Endothelial cell (in vitro differentiated cells): ENCODE data around the gene CAT. TPM values are rescaled to one million over a fixed set of nuclear protein-coding genes. Genes with fewer than 3 reads are reported as not detected.

Experiments used
- DNase-seq: peaks from one replicate; pipeline ENCODE4 v3.0.0; 2021; ENCODE audit warnings: low spot score
- H3K27ac Mint-ChIP-seq: one replicate; pipeline ENCODE4 v1.8.0; 2021; ENCODE audit warnings: mixed read lengths, inconsistent platforms; ENCODE audit not compliant: unreplicated experiment
- H3K27me3 Mint-ChIP-seq: one replicate; pipeline ENCODE4 v1.8.0; 2021; ENCODE audit warnings: mild to moderate bottlenecking, moderate library complexity, mixed read lengths, inconsistent platforms; ENCODE audit not compliant: unreplicated experiment
- H3K36me3 Mint-ChIP-seq: one replicate; pipeline ENCODE4 v1.8.0; 2021; ENCODE audit warnings: mild to moderate bottlenecking, low read depth, mixed read lengths, inconsistent platforms; ENCODE audit not compliant: unreplicated experiment
- H3K4me1 Mint-ChIP-seq: one replicate; pipeline ENCODE4 v1.8.0; 2021; ENCODE audit warnings: mild to moderate bottlenecking, mixed read lengths, inconsistent platforms; ENCODE audit not compliant: unreplicated experiment
- H3K4me3 Mint-ChIP-seq: one replicate; pipeline ENCODE4 v1.8.0; 2021; ENCODE audit warnings: mild to moderate bottlenecking, mixed read lengths, inconsistent platforms; ENCODE audit not compliant: unreplicated experiment
- H3K9me3 Mint-ChIP-seq: one replicate; pipeline ENCODE4 v1.8.0; 2021; ENCODE audit warnings: mixed read lengths, inconsistent platforms; ENCODE audit not compliant: unreplicated experiment
- total RNA-seq: library from RNA; stranded (reverse); fragmentation: NEBNext Ultra II Directional; extraction: Animal tissue kit (Norgen Biotek cat#: 25700); gene quantifications from one replicate; pipeline ENCODE4 v1.2.1, GENCODE V29; 2021; ENCODE audit not compliant: unreplicated experiment
- TF ChIP-seq, protein P1 (sequence below): fragments of 200-600 bp; sonication (generic); IDR thresholded peaks from one replicate; pipeline ENCODE4 v1.5.0; 2021; ENCODE audit warnings: antibody characterized with exemption; ENCODE audit not compliant: unreplicated experiment

CAT gene
- total RNA-seq, 1 donor from 2014 or later = 30.2 TPM

DNA sequence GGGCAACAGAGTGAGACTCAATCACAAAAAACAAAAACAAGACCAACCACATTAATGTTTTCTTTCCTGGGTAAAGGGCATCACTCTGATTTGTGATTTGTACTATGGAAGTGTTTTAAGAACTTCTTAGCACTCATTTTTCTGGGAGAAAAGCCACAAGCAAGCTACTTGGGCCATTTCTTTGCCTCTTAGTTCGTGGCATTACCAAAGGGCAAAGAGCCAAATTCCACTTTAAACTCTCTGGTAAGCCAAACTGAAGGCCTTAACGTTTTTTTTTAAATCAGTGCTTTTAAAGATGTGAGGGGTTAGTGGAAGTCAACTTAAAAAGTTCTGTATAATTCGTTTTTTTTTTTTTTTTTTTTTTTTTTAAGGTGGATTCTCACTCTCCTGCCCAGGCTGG lies 36.9 kb downstream of the CAT start:
- H3K4me1 Mint-ChIP-seq = no peaks in the 10 kb centered on the region
- no peak overlapping the region for H3K4me3 Mint-ChIP-seq
- no peaks in the 10 kb centered on the region for H3K27me3 Mint-ChIP-seq
- no peaks in the 10 kb centered on the region for H3K9me3 Mint-ChIP-seq
- TF ChIP-seq, protein P1, sequence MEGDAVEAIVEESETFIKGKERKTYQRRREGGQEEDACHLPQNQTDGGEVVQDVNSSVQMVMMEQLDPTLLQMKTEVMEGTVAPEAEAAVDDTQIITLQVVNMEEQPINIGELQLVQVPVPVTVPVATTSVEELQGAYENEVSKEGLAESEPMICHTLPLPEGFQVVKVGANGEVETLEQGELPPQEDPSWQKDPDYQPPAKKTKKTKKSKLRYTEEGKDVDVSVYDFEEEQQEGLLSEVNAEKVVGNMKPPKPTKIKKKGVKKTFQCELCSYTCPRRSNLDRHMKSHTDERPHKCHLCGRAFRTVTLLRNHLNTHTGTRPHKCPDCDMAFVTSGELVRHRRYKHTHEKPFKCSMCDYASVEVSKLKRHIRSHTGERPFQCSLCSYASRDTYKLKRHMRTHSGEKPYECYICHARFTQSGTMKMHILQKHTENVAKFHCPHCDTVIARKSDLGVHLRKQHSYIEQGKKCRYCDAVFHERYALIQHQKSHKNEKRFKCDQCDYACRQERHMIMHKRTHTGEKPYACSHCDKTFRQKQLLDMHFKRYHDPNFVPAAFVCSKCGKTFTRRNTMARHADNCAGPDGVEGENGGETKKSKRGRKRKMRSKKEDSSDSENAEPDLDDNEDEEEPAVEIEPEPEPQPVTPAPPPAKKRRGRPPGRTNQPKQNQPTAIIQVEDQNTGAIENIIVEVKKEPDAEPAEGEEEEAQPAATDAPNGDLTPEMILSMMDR = no peak
- DNase-seq = no peak
- peaks cover 16% of the 10 kb centered on the region for H3K36me3 Mint-ChIP-seq
- no peak overlapping the region for H3K27ac Mint-ChIP-seq

DNA sequence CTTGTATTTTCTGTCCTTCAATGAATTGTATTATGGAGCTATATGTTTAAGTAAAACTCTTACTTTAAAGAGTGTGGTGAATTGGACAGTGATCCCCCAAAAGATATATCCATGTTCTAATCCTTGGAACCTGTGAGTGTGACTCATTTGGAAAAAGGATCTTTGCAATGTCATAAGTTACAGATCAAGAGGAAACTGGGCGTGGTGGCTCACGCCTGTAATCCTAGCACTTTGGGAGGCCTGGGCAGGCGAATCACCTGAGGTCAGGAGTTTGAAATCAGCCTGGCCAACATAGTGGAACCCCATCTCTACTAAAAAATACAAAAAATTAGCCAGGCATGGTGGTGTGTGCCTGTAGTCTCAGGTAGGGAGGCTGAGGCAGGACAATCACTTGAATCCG lies 38.1 kb downstream of the CAT start:
- Mint-ChIP-seq H3K4me3 (no peak overlapping the region), H3K27me3 (no peaks in the 10 kb centered on the region), H3K27ac (no peak overlapping the region), H3K4me1 (no peaks in the 10 kb centered on the region), H3K36me3 (peaks cover 9% of the 10 kb centered on the region), H3K9me3 (no peaks in the 10 kb centered on the region)
- TF ChIP-seq, protein P1 = no peak
- no peak for DNase-seq

DNA sequence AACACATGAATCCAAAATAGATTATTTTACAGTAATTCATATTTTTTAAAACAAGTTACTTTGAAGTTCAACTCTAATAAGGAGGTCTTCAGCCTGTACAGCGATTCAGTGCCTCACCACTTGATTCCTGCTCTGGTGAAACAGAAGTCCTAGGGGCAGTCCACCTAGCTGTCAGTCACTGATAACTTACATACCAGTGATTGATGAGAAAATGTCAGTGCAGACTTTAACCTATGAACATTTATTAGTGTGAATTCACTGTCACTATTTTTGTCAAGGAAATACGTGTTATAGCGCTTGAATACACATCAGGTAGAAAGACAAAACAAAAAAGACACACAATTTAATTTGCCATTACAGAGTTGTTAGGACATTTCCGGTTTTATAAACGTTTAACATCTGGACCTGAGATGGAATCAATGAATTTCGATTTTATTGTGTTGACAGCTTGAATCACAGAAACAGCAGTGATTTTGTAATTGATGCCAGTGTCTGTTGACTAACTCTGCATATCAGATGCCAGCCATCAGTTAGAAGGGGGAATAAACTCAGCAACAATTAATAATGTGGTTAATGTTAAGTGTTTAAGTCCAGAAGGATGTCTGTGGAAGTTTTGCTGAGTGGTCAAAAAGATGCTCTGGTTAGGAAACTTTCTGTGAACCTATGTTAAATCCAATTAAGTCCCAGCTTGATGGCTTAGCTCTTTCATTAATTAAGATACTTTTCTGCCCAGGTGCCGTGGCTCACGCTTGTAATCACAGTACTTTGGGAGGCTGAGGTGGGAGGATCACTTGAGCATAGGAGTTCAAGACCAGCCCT lies 40.3 kb downstream of the CAT start:
- Mint-ChIP-seq H3K4me1 (no peaks in the 10 kb centered on the region), H3K27me3 (no peaks in the 10 kb centered on the region), H3K27ac (no peak overlapping the region), H3K36me3 (no peaks in the 10 kb centered on the region), H3K9me3 (no peaks in the 10 kb centered on the region), H3K4me3 (no peak overlapping the region)
- TF ChIP-seq, protein P1 = no peak
- no peak for DNase-seq

DNA sequence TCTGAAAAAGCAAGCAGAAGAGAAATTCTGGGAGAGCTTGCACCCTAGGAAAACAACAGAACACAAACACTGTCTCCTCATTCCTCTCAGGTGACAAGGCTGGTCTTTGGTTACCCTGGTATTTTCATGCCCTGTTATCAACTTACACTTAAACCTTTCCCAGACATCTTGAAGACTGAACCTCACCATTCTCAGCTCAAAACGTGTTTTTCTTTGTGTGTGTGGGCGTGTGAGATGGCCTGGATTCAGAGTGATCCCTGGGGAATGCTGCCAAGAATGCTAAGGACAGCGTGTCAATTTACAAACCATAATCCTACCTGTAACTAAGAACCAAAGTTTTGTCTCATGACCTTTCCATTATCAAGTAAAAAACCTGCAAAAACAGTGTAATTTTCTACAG lies 41.6 kb downstream of the CAT start:
- Mint-ChIP-seq H3K4me3 (no peak overlapping the region), H3K9me3 (no peaks in the 10 kb centered on the region), H3K27ac (no peak overlapping the region), H3K27me3 (no peaks in the 10 kb centered on the region), H3K4me1 (no peaks in the 10 kb centered on the region), H3K36me3 (no peaks in the 10 kb centered on the region)
- DNase-seq = no peak
- TF ChIP-seq, protein P1 = no peak

DNA sequence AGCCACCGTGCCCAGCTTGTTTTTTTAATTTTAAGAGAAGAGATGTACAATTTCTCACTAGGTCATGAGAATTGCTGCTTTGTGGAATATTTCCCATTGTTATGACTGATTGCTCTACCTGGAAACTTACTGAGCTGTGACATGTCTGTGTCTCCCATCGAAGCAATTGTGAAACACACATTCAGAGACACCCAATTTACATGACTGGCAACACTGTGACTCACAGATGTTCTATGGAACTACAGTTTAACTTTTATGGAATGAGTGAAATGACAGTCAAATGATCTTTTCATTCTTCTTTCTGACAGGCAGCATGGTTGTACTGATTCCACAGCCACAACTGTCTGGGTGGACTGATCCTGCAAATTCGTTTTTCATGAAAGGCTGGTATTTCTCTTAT lies 42.6 kb downstream of the CAT start:
- DNase-seq = no peak
- Mint-ChIP-seq H3K4me1 (no peaks in the 10 kb centered on the region), H3K36me3 (no peaks in the 10 kb centered on the region)

More for the DNA sequence above, 42.6 kb downstream of the CAT start:
- TF ChIP-seq, protein P1 = no peak
- H3K9me3 Mint-ChIP-seq = no peaks in the 10 kb centered on the region
- H3K27ac Mint-ChIP-seq = no peak overlapping the region
- H3K27me3 Mint-ChIP-seq = no peaks in the 10 kb centered on the region
- no peak overlapping the region for H3K4me3 Mint-ChIP-seq
